Ovary (tissue), 9 donors: ENCODE results near the gene SND1. TPM values are rescaled to one million over a fixed set of nuclear protein-coding genes. Genes with fewer than 3 reads are reported as not detected.

Experiments used
- DNase-seq, 5 donors: peaks; one replicate each; pipeline ENCODE4 v3.0.0-alpha.2; 2019 to 2020
- H3K27ac ChIP-seq, 2 donors: fragments of 200-600 bp; one replicate each; pipeline versions ENCODE4 v1.5.1 to v1.8.0; 2019 to 2022
- H3K27me3 ChIP-seq: fragments of 200-600 bp; one replicate; pipeline ENCODE4 v1.8.0; 2022
- H3K36me3 ChIP-seq: fragments of 200-600 bp; sonication (generic); one replicate; pipeline ENCODE4 v1.5.1; 2019
- H3K4me1 ChIP-seq: one replicate; pipeline ENCODE4 v1.8.1; 2013; ENCODE audit warnings: mild to moderate bottlenecking, moderate library complexity; ENCODE audit not compliant: insufficient read depth
- H3K4me3 ChIP-seq: fragments of 200-600 bp; sonication (generic); one replicate; pipeline ENCODE4 v1.5.1; 2017
- H3K9me3 ChIP-seq, 2 donors: fragments of 200-600 bp in 1 of 2; sonication (generic) in 1 of 2; one replicate each; pipeline versions ENCODE4 v1.5.1 to v1.8.1; 2013 to 2019; ENCODE audit warnings: mild to moderate bottlenecking in 1 of 2, moderate library complexity in 1 of 2
- EP300 ChIP-seq: sonication (generic); formaldehyde crosslinking; IDR thresholded peaks from one replicate; pipeline ENCODE4 v1.6.1; 2017; ENCODE audit warnings: antibody characterized with exemption
- POLR2A ChIP-seq: fragments of 450-650 bp; IDR thresholded peaks from one replicate; pipeline ENCODE4 v1.6.1; 2017; ENCODE audit warnings: antibody characterized with exemption, mild to moderate bottlenecking, moderate library complexity
- WGBS, 3 donors: extraction: QIAGEN DNeasy Blood & Tissue Kit in 1 of 3; methylation state at CpG; one replicate each; pipeline versions ENCODE4 v1.1.5 to v1.1.7; 2013 to 2017; 5-methylcytosine and 5-hydroxymethylcytosine counted together
- intact Hi-C, 4 donors: fragments of 100-400 bp; cut with DNase I; formaldehyde crosslinking; loops; one replicate each; pipeline versions ENCODE4 v1.11.0 to v1.15.1; 2022 to 2023
- polyA plus RNA-seq, 2 donors: library from polyadenylated mRNA; stranded (reverse); fragments of 200-250 nt in 1 of 2; fragments of 350-450 nt in 1 of 2; fragmentation: Illumina TruSeq in 1 of 2; extraction: RNeasy Lipid Tissue Mini Kit (QIAGEN cat#74804) in 1 of 2; gene quantifications; one replicate each; pipeline ENCODE4 v1.2.3, GENCODE V29; 2013 to 2014
- total RNA-seq, 7 donors: library from RNA; depleted of rRNA in 2 of 7; stranded (reverse); fragments of >200 nt in 2 of 7; fragmentation: NEBNext Ultra II Directional in 3 of 7; extraction: Animal tissue kit (Norgen Biotek cat#: 25700) in 3 of 7; gene quantifications; one replicate each; pipeline versions ENCODE4 v1.1.0 to v1.2.4, GENCODE V29; 2016 to 2023
- TF ChIP-seq, protein P1 (sequence below), 3 donors: fragments of 450-650 bp in 2 of 3; fragments of 200-600 bp in 1 of 3; IDR thresholded peaks; one replicate each; pipeline versions ENCODE4 v1.5.1 to v1.8.0; 2016 to 2022; ENCODE audit warnings: antibody characterized with exemption in 3 of 3, mild to moderate bottlenecking in 1 of 3
- donor health status: DM: no; HTN: no; CAD: no; lungs with moderate emphysema.
- donor health status: DM: no; HTN: no; CAD: no.
- donor health status: Bipolar disorder and iron deficiency.
- donor health status: DM: yes; HTN: yes; CAD: no.
- donor health status: DM: no; HTN: no; CAD: no.
- donor health status: DM: yes; HTN: yes; CAD: no.

Gene SND1
- total and polyA plus RNA-seq, 9 donors = 91.4 to 297 (median 182) TPM

DNA sequence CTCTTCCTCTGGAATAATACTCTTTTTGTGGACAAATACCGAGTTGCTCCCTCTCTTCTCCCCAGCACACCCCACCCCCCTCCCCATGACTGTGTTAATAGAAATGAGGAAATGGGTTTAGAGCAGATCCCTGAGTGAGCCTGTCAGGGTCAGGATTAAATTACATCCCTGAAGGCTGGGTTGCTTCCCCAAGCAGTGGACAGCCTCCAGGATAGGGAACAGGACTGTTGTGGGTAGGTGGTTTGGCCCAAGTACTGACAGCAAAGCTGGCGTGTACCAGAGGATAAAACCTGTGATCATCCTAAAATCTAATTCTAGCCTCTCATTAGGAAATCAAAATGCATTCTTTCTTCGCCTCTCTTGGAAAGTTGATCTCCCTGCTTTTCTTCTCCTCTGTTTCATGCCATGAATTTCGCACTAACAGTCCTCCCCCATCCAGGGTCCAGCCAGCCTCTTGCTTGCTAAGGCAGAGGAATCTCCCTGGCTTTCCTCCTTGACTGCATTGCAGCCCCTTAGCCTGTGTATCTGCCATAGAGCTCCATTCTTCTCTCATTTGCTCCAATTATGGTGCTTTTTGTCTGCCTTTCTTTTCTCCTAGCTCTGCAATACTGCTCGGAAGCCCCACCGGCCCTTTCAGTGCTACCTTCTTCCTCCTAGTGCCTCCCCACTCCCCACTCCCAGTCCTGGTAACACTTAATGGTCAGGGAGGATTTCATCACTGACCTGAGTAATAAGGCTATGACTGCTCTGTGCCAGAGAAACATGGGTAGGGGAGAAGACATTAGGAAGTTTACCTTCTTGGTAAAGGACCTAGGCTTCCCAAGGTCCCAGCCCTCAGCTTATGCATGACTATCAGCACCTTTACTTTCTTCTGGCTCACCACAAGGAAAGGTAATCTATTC is 370.9 kb downstream of the SND1 start:
- Histone ChIP-seq H3K36me3 (no peaks in the 10 kb centered on the region), H3K4me3 (no peak overlapping the region), H3K27ac (no peak overlapping the region), H3K4me1 (no peaks in the 10 kb centered on the region), H3K9me3 (no peaks in the 10 kb centered on the region), H3K27me3 (no peaks in the 10 kb centered on the region)
- no peak for DNase-seq
- intact Hi-C loops = no loop called here
- WGBS, 3 donors = 35 to 66% (median 52%) methylated on average over 6 of the region's 6 CpGs
- TF ChIP-seq EP300 (no peak), POLR2A (no peak)
- TF ChIP-seq, protein P1, sequence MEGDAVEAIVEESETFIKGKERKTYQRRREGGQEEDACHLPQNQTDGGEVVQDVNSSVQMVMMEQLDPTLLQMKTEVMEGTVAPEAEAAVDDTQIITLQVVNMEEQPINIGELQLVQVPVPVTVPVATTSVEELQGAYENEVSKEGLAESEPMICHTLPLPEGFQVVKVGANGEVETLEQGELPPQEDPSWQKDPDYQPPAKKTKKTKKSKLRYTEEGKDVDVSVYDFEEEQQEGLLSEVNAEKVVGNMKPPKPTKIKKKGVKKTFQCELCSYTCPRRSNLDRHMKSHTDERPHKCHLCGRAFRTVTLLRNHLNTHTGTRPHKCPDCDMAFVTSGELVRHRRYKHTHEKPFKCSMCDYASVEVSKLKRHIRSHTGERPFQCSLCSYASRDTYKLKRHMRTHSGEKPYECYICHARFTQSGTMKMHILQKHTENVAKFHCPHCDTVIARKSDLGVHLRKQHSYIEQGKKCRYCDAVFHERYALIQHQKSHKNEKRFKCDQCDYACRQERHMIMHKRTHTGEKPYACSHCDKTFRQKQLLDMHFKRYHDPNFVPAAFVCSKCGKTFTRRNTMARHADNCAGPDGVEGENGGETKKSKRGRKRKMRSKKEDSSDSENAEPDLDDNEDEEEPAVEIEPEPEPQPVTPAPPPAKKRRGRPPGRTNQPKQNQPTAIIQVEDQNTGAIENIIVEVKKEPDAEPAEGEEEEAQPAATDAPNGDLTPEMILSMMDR (IDR thresholded peaks at IDR 0.05) = no peak

GRCh38 chr7:128024151-128024550 is 372.2 kb downstream of the SND1 start:
- no peak for DNase-seq
- WGBS, 3 donors = 90 to 99% (median 99%) methylated on average over 3 of the region's 3 CpGs
- Histone ChIP-seq H3K27ac (no peak overlapping the region), H3K9me3 (no peaks in the 10 kb centered on the region), H3K27me3 (no peaks in the 10 kb centered on the region), H3K4me1 (no peaks in the 10 kb centered on the region), H3K4me3 (no peak overlapping the region), H3K36me3 (no peaks in the 10 kb centered on the region)
- TF ChIP-seq POLR2A (no peak), EP300 (no peak)
- TF ChIP-seq, protein P1 (IDR thresholded peaks at IDR 0.05) = no peak
- intact Hi-C loops = no loop called here

- Histone ChIP-seq H3K27ac (no peak overlapping the region), H3K9me3 (no peaks in the 10 kb centered on the region), H3K36me3 (no peaks in the 10 kb centered on the region), H3K4me1 (peaks cover under 1% of the 10 kb centered on the region), H3K4me3 (no peak overlapping the region), H3K27me3 (no peaks in the 10 kb centered on the region)
- no peak for TF ChIP-seq EP300
- TF ChIP-seq, protein P1 (IDR thresholded peaks at IDR 0.05) = no peak
- TF ChIP-seq POLR2A = no peak
- DNase-seq = no peak
- intact Hi-C loops = no loop called here
- 74 to 82% (median 77%) methylated on average over 6 of the region's 6 CpGs for WGBS, 3 donors
Observed at GRCh38 chr7:128025380-128025779, 373.4 kb downstream of the SND1 start.

- peaks cover 5% of the 10 kb centered on the region for H3K4me1 ChIP-seq
Observed at GRCh38 chr7:128025819-128026218, 373.8 kb downstream of the SND1 start.

More at GRCh38 chr7:128025819-128026218, 373.8 kb downstream of the SND1 start:
- H3K36me3 ChIP-seq = no peaks in the 10 kb centered on the region
- H3K27me3 ChIP-seq = no peaks in the 10 kb centered on the region
- no peaks in the 10 kb centered on the region for H3K9me3 ChIP-seq
- WGBS, 3 donors = 87 to 89% (median 88%) methylated on average over 2 of the region's 2 CpGs
- intact Hi-C loops = no loop called here
- no peak overlapping the region for H3K4me3 ChIP-seq
- no peak overlapping the region for H3K27ac ChIP-seq
- DNase-seq = no peak
- TF ChIP-seq EP300 (no peak), POLR2A (no peak)
- TF ChIP-seq, protein P1 (IDR thresholded peaks at IDR 0.05) = no peak
